Stimulated activated CD4-positive, alpha-beta T cell treated with anti-CD3 and anti-CD28 coated beads, Interleukin-4, amount 100 ng/mL, for 4 hours (primary cell): ENCODE data around the gene ARHGAP40.
A peak's percentile ranks its signal among the peaks of the same experiment; 100 is the strongest.

ENCODE experiments used
- DNase-seq, 2 experiments: peaks; one replicate each; pipeline ENCODE4 v3.0.0-alpha.2; 2020

Gene ARHGAP40

GRCh38 chr20:38657390-38657789 lies 55.8 kb downstream of the ARHGAP40 start:
- DNase-seq, result no peak

- peak; percentile 12 to 20 for DNase-seq
Observed at GRCh38 chr20:38658879-38659596, 57.4 kb downstream of the ARHGAP40 start.

GRCh38 chr20:38659597-38659880 lies 57.9 kb downstream of the ARHGAP40 start:
- DNase-seq, result no peak

GRCh38 chr20:38660429-38660828 lies 58.8 kb downstream of the ARHGAP40 start:
- no peak for DNase-seq

- no peak for DNase-seq
Observed at GRCh38 chr20:38663660-38664059, 62.1 kb downstream of the ARHGAP40 start.

- no peak for DNase-seq
Observed at GRCh38 chr20:38664284-38664683, 62.7 kb downstream of the ARHGAP40 start.

GRCh38 chr20:38665094-38665493 lies 63.5 kb downstream of the ARHGAP40 start:
- no peak for DNase-seq

GRCh38 chr20:38665506-38666285 lies 64.1 kb downstream of the ARHGAP40 start:
- no peak for DNase-seq

- DNase-seq, result no peak
Observed at GRCh38 chr20:38667417-38667956, 65.9 kb downstream of the ARHGAP40 start.

- DNase-seq, result no peak
Observed at GRCh38 chr20:38669688-38670087, 68.1 kb downstream of the ARHGAP40 start.

GRCh38 chr20:38670786-38671185 lies 69.2 kb downstream of the ARHGAP40 start:
- DNase-seq, result no peak

- DNase-seq, result no peak
Observed at GRCh38 chr20:38671186-38671585, 69.6 kb downstream of the ARHGAP40 start.

- DNase-seq, result no peak
Observed at GRCh38 chr20:38671701-38672292, 70.2 kb downstream of the ARHGAP40 start.

GRCh38 chr20:38672504-38672903 lies 70.9 kb downstream of the ARHGAP40 start:
- DNase-seq, result no peak

- no peak for DNase-seq
Observed at GRCh38 chr20:38673261-38673660, 71.7 kb downstream of the ARHGAP40 start.

- no peak for DNase-seq
Observed at GRCh38 chr20:38673725-38674091, 72.1 kb downstream of the ARHGAP40 start.

- peak; percentile 57 to 67 for DNase-seq
Observed at GRCh38 chr20:38674092-38674764, 72.6 kb downstream of the ARHGAP40 start.

GRCh38 chr20:38674765-38675133 lies 73.1 kb downstream of the ARHGAP40 start:
- no peak for DNase-seq

GRCh38 chr20:38676576-38676975 lies 75.0 kb downstream of the ARHGAP40 start:
- DNase-seq, result no peak

- no peak for DNase-seq
Observed at GRCh38 chr20:38680500-38681306, 79.1 kb downstream of the ARHGAP40 start.

GRCh38 chr20:38685271-38685670 lies 83.7 kb downstream of the ARHGAP40 start:
- DNase-seq, result no peak

GRCh38 chr20:38685853-38686473 lies 84.4 kb downstream of the ARHGAP40 start:
- peak in 1 of 2 experiments; percentile 21 for DNase-seq
